PC-3 (cell line): Measurements from ENCODE around the gene CCDC71.

Source experiments
- EZH2 ChIP-seq: fragments of 300-600 bp; sonication (generic); IDR thresholded peaks from one replicate; pipeline ENCODE4 v1.6.1; 2017; ENCODE audit warnings: antibody characterized with exemption, mild to moderate bottlenecking, low read length; ENCODE audit not compliant: unreplicated experiment
- EZH2phosphoT487 ChIP-seq: fragments of 300-600 bp; sonication (generic); IDR thresholded peaks from 2 replicates; pipeline ENCODE4 v1.6.1; 2018; ENCODE audit warnings: mild to moderate bottlenecking, antibody characterized with exemption, low read length, borderline replicate concordance
- TF ChIP-seq, protein P1 (sequence below): fragments of 300-600 bp; sonication (generic); conservative IDR thresholded peaks from 2 replicates; pipeline ENCODE4 v1.5.1; 2017; ENCODE audit warnings: antibody characterized with exemption, low read depth, mild to moderate bottlenecking, low read length

DNA sequence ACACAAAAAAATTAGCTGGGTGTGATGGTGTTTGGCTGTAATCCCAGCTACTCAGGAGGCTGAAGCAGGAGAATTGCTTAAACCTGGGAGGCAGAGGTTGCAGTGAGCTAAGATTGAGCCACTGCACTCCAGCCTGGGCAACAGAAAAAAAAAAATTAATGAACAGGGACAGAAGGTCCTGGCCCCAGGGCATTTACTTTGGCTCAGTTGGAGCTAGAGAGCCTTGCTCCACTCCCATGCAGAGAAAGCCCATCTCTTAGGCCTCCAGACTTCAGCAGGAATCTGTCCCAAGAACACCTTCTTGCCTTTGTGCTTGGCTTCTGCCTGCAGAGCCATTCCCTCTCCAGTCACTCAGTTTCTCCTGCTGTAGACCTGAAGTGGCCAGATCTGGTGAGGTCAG is 14.0 kb upstream of the CCDC71 start:
- TF ChIP-seq, protein P1, sequence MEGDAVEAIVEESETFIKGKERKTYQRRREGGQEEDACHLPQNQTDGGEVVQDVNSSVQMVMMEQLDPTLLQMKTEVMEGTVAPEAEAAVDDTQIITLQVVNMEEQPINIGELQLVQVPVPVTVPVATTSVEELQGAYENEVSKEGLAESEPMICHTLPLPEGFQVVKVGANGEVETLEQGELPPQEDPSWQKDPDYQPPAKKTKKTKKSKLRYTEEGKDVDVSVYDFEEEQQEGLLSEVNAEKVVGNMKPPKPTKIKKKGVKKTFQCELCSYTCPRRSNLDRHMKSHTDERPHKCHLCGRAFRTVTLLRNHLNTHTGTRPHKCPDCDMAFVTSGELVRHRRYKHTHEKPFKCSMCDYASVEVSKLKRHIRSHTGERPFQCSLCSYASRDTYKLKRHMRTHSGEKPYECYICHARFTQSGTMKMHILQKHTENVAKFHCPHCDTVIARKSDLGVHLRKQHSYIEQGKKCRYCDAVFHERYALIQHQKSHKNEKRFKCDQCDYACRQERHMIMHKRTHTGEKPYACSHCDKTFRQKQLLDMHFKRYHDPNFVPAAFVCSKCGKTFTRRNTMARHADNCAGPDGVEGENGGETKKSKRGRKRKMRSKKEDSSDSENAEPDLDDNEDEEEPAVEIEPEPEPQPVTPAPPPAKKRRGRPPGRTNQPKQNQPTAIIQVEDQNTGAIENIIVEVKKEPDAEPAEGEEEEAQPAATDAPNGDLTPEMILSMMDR, result no peak
- TF ChIP-seq EZH2 (no peak), EZH2phosphoT487 (no peak)
